SKM-1 treated with dmso at 0.1 percent for 144 hours (cell line): ENCODE measurements around the gene RNF149.
A peak's percentile ranks its signal among the peaks of the same experiment; 100 is the strongest.
"Not testable (repeated sequence)": the region's sequence is repeated elsewhere in the genome, so short reads cannot be mapped to it uniquely, and the experiment has no call there.

Source experiments
- DNase-seq: peaks from one replicate; lab custom pipeline; 2025; ENCODE audit not compliant: unreplicated experiment; lab: John Stamatoyannopoulos, UW

Gene RNF149

GRCh38 chr2:101308432-101309210 is at the start of gene RNF149:
TSS of gene RNF149 (minus strand) at chr2:101308701. CDS start at chr2:101308588, 113 bp downstream.
- DNase-seq, result peak; percentile 99

- DNase-seq, result no peak
These were observed 48.9 kb upstream of the RNF149 start for GRCh38 chr2:101357376-101357775.

- DNase-seq, result no peak
These were observed 48.0 kb upstream of the RNF149 start for GRCh38 chr2:101356521-101356920.

- no peak for DNase-seq
These were observed 47.6 kb upstream of the RNF149 start for GRCh38 chr2:101356055-101356454.

- DNase-seq, result no peak
These were observed 47.0 kb upstream of the RNF149 start for GRCh38 chr2:101355401-101356054.

GRCh38 chr2:101354420-101355311 is 46.2 kb upstream of the RNF149 start:
- no peak for DNase-seq

GRCh38 chr2:101352631-101353030 is 44.1 kb upstream of the RNF149 start:
- not testable (repeated sequence) for DNase-seq

- no peak for DNase-seq
These were observed 42.7 kb upstream of the RNF149 start for GRCh38 chr2:101351207-101351606.

GRCh38 chr2:101349893-101350662 is 41.6 kb upstream of the RNF149 start:
- DNase-seq, result no peak

- DNase-seq, result no peak
These were observed 40.4 kb upstream of the RNF149 start for GRCh38 chr2:101348883-101349282.

- no peak for DNase-seq
These were observed 38.4 kb upstream of the RNF149 start for GRCh38 chr2:101346909-101347308.

GRCh38 chr2:101344137-101344536 is 35.6 kb upstream of the RNF149 start:
- DNase-seq, result no peak

GRCh38 chr2:101342625-101343008 is 34.1 kb upstream of the RNF149 start:
- DNase-seq, result no peak

GRCh38 chr2:101341901-101342624 is 33.6 kb upstream of the RNF149 start:
- DNase-seq, result peak; percentile 54

- DNase-seq, result no peak
These were observed 32.9 kb upstream of the RNF149 start for GRCh38 chr2:101341421-101341820.

- DNase-seq, result peak; percentile 44
These were observed 31.6 kb upstream of the RNF149 start for GRCh38 chr2:101340141-101340551.

GRCh38 chr2:101339266-101339880 is 30.9 kb upstream of the RNF149 start:
- no peak for DNase-seq

- no peak for DNase-seq
These were observed 29.4 kb upstream of the RNF149 start for GRCh38 chr2:101337877-101338276.

- DNase-seq, result no peak
These were observed 24.6 kb upstream of the RNF149 start for GRCh38 chr2:101332885-101333766.
